Activated CD8-positive, alpha-beta memory T cell treated with anti-CD3 and anti-CD28 coated beads for 4 hours (primary cell): ENCODE measurements around the gene GTF2IRD2.
"Not testable (repeated sequence)": the region's sequence is repeated elsewhere in the genome, so short reads cannot be mapped to it uniquely, and the experiment has no call there.

ENCODE experiments used
- DNase-seq, 2 donors: peaks; one replicate each; pipeline ENCODE4 v3.0.0-alpha.2; 2020; ENCODE audit warnings: low read depth in 2 of 2

GTF2IRD2 gene

GRCh38 chr7:74850833-74851721, at the start of gene GTF2IRD2:
Gene GTF2IRD2, minus strand, starts transcription at chr7:74851605. Its CDS starts 15,227 bp downstream, at chr7:74836378.
- not testable (repeated sequence) for DNase-seq

DNA sequence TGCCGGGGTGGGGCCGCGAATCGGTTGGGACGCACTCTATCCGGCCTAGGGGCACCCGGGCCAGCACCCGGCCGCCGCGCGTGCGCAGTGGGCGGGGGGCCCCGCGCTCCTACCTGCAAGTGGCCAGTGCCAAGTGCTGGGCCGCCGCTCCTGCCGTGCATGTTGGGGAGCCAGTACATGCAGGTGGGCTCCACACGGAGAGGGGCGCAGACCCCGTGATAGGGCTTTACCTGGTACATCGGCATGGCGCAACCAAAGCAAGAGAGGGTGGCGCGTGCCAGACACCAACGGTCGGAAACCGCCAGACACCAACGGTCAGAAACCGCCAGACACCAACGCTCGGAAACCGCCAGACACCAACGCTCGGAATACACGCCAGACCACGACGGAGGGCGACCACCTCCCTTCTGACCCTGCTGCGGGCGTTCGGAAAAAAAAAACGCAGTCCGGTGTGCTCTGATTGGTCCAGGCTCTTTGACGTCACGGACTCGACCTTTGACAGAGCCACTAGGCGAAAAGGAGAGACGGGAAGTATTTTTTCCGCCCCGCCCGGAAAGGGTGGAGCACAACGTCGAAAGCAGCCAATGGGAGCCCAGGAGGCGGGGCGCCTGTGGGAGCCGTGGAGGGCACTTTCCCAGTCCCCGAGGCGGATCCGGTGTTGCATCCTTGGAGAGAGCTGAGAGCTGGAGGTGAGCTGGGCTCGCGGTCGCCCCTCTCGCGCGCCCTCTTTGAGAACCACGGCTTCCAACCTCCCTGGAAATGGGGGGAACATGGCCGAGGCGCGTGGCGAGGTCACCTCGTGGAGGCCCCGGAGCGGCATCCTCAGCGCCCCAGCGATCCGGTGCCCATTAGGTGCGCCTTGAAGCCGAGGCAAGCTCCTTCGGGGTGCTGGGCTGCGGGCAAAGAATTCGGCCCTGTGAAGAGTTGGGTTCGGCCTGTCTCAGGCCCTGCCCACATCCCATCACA, 39.0 kb upstream of the GTF2IRD2 start:
- DNase-seq, result peak; percentile 49 to 61

GRCh38 chr7:74889518-74890129, 38.2 kb upstream of the GTF2IRD2 start:
- DNase-seq, result not testable (repeated sequence)

DNA sequence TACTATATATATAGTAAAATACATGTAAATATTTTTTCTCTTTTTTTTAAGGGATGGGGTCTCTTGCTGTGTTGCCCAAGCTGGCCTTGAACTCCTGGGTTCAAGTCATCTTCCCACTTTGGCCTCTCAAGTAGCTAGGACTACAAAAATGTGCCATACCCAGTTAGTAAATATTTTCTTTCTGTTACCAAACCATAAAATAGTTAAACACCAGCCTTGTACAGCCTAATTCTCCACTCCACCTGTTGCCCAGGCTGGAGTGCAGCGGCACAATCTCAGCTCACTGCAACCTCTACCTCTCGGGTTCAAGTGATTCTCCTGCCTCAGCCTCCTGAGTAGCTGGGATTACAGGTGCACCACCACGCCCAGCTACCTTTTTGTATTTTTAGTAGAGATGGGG, 33.9 kb upstream of the GTF2IRD2 start:
- DNase-seq, result not testable (repeated sequence)

- not testable (repeated sequence) for DNase-seq
Measured at GRCh38 chr7:74882110-74882509, 30.7 kb upstream of the GTF2IRD2 start.

DNA sequence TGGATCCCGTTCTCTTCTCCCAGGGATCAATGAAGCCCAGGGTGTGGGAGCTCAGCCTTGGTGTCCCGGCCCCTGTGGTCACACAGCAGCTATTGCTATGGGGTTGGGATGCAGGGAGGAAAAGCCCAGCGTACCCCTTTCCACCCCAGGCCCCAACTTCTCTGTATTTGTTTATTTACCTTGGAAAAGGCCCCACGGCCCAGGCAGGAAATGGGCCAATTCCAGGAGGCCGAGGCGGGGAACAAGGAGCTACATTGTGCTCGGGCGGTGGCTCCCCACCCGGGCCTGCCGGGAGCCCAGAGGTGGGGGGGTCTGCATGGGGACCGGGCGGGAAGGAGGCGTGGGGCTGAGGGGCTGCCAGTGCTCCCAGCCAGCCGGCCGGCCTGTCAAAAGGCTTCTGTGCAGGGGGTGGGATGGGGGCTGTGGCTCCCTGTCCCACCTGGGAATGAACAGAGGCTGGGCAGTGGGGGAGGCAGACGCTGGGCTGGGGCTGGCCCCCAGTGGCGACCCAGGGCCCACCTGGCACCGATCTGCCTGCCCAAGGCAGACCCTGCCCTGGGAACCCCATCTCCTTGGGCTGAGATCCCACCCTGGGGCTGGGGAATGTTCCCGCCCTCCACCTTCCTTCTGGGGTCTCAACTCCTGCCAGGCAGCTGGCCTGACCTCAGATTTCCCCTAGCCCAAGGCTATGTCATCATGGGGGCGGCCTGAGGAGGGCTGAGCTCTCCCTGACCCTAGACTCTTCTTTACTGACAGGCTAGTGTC, 23.5 kb upstream of the GTF2IRD2 start:
- DNase-seq, result not testable (repeated sequence)

- DNase-seq, result not testable (repeated sequence)
Measured at GRCh38 chr7:74874104-74874747, 22.8 kb upstream of the GTF2IRD2 start.

DNA sequence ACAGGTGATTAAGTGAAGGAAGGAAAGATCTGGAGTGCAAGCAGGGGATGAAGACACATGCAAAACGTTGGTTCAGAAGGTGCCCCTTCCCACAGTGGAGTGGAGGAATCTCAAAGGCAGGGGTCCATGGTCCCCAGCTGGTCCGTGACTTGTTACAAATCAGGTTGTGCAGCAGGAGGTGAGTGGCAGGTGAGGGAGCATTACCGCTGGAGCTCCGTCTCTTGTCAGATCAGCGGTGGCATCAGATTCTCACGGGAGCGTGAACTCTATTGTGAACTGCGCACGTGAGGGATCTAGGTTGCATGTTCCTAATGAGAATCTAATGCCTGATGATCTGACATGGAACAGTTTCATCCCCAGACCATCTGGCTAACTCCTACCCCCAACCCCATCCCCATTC, 21.1 kb upstream of the GTF2IRD2 start:
- not testable (repeated sequence) for DNase-seq

- not testable (repeated sequence) for DNase-seq
Measured at GRCh38 chr7:74865777-74866176, 14.4 kb upstream of the GTF2IRD2 start.

GRCh38 chr7:74849853-74850252, 1.6 kb downstream of the GTF2IRD2 start:
- DNase-seq, result not testable (repeated sequence)

- not testable (repeated sequence) for DNase-seq
Measured at GRCh38 chr7:74830411-74830810, 21.0 kb downstream of the GTF2IRD2 start.

DNA sequence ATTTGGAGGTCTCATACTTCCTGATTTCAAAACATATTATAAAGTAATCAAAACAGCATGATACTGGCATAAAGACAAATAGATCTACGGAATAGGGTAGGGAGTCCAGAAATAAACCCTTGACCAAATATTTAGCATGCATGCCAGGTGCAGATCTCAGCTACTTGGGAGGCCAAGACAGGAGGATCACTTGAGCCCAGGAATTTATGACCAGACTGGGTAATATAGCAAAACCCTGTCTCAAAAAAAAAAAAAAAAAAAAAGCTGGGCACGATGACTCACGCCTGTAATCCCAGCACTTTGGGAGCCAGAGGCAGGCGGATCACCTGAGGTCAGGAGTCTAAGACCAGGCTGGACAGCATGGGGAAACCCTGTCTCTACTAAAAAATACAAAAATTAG, 21.4 kb downstream of the GTF2IRD2 start:
- not testable (repeated sequence) for DNase-seq

GRCh38 chr7:74821259-74821658, 30.1 kb downstream of the GTF2IRD2 start:
- DNase-seq, result not testable (repeated sequence)

- not testable (repeated sequence) for DNase-seq
Measured at GRCh38 chr7:74820146-74820805, 31.1 kb downstream of the GTF2IRD2 start.

- DNase-seq, result not testable (repeated sequence)
Measured at GRCh38 chr7:74815882-74816281, 35.5 kb downstream of the GTF2IRD2 start.

DNA sequence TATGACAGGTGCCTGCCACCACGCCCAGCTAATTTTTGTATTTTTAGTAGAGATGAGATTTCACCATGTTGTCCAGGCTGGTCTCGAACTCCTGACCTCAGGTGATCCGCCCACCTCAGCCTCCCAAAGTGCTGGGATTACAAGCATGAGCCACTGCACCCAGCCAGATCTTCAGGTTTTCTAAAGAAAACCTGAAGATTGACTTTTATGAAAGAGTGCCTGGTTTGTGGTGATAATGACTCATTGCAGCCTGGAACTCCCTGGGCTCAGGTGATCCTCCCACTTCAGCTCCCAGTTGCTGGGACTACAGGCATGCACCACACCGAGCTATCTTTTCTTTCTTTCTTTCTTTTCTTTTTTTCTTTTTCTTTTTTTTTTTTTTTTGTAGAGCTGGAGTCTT, 52.8 kb downstream of the GTF2IRD2 start:
- not testable (repeated sequence) for DNase-seq

GRCh38 chr7:74797848-74798622, 53.4 kb downstream of the GTF2IRD2 start:
- not testable (repeated sequence) for DNase-seq

DNA sequence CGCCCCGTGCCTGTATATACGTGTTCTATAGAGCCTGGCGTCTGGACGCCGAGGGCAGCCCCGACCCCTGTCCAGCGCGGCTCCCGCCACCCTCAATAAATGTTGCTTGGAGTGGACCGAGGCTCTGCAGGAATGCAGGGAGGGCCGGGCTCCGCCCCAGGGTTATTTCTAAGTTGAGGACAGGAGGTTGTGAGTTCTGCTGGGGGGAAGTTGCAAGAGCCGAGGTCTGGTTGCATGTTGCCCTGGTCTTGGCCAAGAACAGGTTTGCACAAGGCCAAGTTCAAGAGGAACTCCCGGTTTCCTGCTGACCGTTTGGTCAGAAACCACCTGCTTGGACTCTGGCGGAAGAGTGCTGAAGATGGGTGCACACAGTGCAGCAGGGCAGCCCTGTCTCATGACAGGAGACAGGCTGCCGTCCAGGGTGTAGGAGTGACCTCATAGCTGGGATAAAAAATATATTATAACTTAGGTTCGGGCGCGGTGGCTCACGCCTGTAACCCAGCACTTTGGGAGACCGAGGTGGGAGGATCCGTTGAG, 62.1 kb downstream of the GTF2IRD2 start:
- not testable (repeated sequence) for DNase-seq
